SK-N-SH (cell line): ENCODE data around the gene EBF3.

Experiments used
- EP300 ChIP-seq, 2 experiments: IDR thresholded peaks; 2 replicates each; pipeline versions ENCODE4 v1.4.0 to v1.6.1; 2012; ENCODE audit warnings: borderline replicate concordance in 1 of 2, low read depth in 1 of 2, low read length in 1 of 2
- GABPA ChIP-seq: IDR thresholded peaks from 2 replicates; pipeline ENCODE4 v1.4.0; 2012; ENCODE audit warnings: low read depth, mild to moderate bottlenecking
- POLR2AphosphoS5 ChIP-seq: IDR thresholded peaks from 2 replicates; pipeline ENCODE4 v1.6.1; 2012; ENCODE audit warnings: low read depth, low read length
- USF1 ChIP-seq: IDR thresholded peaks from 2 replicates; pipeline ENCODE4 v1.4.0; 2012; ENCODE audit warnings: low read depth, borderline replicate concordance
- TF ChIP-seq, protein P1 (sequence below): IDR thresholded peaks from 2 replicates; pipeline ENCODE4 v1.4.0; 2012; ENCODE audit warnings: low read depth
- TF ChIP-seq, protein P2 (sequence below): fragments of 150-350 bp; IDR thresholded peaks from 2 replicates; pipeline ENCODE4 v1.6.1; 2017; ENCODE audit warnings: antibody characterized with exemption, low read length, low read depth, borderline replicate concordance
- TF ChIP-seq, protein P3 (sequence below): fragments of 200-600 bp; sonication (generic); IDR thresholded peaks from 2 replicates; pipeline ENCODE4 v1.6.1; 2017; ENCODE audit warnings: antibody characterized with exemption, mild to moderate bottlenecking, moderate library complexity
- TF ChIP-seq, protein P4 (sequence below): IDR thresholded peaks from 2 replicates; pipeline ENCODE4 v1.6.1; 2012; ENCODE audit warnings: mild to moderate bottlenecking, low read depth, low read length, moderate library complexity

DNA sequence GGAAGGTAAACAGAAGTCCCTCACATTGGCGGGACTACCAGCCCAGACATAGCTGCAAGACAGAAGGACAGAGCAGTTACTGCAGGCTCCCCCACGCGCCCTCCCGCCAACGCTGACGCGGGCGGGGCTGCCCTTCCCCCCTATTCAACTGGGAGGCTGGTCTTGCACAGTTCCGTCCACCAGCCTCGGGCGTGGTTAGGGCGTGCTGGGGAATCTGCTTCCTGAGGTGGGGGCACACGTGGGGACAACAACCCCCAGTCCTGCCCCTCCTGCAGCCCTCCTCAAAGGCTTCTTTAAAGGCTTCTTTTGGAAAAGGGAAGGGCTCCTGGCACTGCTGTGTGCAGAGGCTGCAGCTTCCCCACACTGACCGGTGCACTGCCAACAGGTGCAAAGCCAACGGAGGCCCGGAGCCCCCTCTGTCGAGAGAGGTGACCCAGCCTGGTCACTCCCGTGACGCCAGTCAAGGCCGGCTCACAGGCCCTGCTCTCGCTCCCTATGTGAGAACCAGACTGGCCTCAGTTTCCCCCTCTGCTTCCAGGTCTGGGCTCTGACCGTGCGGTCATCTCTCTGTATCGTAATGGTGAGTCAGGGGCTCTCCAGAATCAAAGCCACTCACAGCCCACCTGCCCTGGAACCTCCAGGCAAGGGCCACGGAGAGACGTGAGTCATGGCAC is 126.0 kb downstream of the EBF3 start:
- TF ChIP-seq, protein P1, sequence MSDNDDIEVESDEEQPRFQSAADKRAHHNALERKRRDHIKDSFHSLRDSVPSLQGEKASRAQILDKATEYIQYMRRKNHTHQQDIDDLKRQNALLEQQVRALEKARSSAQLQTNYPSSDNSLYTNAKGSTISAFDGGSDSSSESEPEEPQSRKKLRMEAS = no peak
- TF ChIP-seq EP300 (IDR thresholded peaks at IDR 0.05; ENCODE audit: borderline replicate concordance in 1 of 2, low read depth in 1 of 2, low read length in 1 of 2) (no peak), GABPA (no peak), USF1 (no peak), POLR2AphosphoS5 (no peak)
- TF ChIP-seq, protein P2, sequence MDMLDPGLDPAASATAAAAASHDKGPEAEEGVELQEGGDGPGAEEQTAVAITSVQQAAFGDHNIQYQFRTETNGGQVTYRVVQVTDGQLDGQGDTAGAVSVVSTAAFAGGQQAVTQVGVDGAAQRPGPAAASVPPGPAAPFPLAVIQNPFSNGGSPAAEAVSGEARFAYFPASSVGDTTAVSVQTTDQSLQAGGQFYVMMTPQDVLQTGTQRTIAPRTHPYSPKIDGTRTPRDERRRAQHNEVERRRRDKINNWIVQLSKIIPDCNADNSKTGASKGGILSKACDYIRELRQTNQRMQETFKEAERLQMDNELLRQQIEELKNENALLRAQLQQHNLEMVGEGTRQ = no peak
- TF ChIP-seq, protein P3, sequence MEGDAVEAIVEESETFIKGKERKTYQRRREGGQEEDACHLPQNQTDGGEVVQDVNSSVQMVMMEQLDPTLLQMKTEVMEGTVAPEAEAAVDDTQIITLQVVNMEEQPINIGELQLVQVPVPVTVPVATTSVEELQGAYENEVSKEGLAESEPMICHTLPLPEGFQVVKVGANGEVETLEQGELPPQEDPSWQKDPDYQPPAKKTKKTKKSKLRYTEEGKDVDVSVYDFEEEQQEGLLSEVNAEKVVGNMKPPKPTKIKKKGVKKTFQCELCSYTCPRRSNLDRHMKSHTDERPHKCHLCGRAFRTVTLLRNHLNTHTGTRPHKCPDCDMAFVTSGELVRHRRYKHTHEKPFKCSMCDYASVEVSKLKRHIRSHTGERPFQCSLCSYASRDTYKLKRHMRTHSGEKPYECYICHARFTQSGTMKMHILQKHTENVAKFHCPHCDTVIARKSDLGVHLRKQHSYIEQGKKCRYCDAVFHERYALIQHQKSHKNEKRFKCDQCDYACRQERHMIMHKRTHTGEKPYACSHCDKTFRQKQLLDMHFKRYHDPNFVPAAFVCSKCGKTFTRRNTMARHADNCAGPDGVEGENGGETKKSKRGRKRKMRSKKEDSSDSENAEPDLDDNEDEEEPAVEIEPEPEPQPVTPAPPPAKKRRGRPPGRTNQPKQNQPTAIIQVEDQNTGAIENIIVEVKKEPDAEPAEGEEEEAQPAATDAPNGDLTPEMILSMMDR = no peak
- TF ChIP-seq, protein P4, sequence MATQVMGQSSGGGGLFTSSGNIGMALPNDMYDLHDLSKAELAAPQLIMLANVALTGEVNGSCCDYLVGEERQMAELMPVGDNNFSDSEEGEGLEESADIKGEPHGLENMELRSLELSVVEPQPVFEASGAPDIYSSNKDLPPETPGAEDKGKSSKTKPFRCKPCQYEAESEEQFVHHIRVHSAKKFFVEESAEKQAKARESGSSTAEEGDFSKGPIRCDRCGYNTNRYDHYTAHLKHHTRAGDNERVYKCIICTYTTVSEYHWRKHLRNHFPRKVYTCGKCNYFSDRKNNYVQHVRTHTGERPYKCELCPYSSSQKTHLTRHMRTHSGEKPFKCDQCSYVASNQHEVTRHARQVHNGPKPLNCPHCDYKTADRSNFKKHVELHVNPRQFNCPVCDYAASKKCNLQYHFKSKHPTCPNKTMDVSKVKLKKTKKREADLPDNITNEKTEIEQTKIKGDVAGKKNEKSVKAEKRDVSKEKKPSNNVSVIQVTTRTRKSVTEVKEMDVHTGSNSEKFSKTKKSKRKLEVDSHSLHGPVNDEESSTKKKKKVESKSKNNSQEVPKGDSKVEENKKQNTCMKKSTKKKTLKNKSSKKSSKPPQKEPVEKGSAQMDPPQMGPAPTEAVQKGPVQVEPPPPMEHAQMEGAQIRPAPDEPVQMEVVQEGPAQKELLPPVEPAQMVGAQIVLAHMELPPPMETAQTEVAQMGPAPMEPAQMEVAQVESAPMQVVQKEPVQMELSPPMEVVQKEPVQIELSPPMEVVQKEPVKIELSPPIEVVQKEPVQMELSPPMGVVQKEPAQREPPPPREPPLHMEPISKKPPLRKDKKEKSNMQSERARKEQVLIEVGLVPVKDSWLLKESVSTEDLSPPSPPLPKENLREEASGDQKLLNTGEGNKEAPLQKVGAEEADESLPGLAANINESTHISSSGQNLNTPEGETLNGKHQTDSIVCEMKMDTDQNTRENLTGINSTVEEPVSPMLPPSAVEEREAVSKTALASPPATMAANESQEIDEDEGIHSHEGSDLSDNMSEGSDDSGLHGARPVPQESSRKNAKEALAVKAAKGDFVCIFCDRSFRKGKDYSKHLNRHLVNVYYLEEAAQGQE = no peak
